GM21390 (cell line): ENCODE measurements around the gene MBD5.

Experiments used
- ATAC-seq: cut with Tn5 transposase; IDR thresholded peaks from one replicate; pipeline ENCODE4 v1.9.1; 2021; ENCODE audit not compliant: unreplicated experiment

MBD5 gene

DNA sequence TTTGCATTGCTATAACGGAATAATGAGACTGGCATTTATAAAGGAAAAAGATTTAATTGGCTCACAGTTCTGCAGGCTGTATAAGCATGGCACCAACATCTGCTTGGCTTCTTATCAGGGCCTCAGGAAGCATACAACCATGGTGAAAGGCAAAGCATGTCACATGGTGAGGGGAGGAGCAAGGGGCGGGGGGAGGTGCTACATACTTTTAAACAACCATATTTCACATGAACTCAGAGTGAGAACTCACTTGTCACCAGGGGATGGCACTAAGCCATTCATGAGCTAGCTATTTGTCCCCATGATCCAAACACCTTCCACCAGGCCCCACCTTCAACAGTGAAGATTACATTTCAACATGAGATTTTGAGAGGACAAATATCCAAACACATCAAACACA is 188.7 kb downstream of the MBD5 start:
- no peak for ATAC-seq

DNA sequence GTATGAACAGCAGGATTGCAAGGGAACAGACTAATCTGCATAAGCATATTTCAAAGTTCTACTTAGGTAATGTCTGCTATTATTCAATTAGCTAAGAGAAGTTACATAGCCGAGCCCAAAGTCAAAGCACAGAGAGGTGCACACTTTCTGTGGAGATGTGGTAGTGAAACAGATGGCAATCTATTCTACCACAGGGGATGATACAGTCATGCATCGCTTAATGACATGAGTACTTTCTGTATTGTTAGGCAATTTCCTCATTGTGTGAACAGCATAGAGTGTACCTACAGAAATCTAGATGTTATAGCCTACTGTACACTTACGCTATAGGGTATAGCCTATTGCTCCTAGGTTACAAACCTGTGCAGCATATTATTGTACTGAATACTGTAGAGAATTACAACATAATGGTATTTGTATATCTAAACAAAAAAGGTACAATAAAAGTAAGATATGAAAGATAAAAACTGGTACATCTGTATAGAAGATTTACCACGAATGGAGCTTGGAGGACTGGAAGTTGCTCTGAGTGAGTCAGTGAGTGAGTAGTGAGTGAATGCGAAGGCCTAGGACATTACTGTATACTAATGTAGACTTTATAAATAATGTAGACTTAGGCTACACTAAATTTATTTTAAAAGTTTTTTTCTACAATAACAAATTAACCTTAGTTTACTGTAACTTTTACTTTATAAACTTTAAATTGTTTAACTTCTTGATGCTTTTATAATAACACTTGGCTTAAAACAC is 197.6 kb downstream of the MBD5 start:
- no peak for ATAC-seq

DNA sequence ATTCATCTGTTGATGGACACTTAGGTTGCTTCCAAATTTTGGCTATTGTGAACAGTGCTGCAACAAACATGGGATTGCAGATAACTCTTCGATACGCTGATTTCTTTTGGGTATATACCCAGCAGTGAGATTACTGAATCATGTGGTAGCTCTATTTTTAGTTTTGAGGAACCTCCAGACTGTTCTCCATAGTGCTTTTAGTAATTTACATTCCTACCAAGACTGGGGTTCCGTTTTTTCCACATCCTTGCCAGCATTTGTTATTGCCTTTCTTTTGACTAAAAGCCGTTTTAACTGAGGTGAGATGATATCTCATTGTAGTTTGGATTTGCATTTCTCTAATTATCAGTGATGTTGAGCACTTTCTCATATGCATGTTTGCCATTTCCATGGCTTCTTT is 200.3 kb downstream of the MBD5 start:
- no peak for ATAC-seq

DNA sequence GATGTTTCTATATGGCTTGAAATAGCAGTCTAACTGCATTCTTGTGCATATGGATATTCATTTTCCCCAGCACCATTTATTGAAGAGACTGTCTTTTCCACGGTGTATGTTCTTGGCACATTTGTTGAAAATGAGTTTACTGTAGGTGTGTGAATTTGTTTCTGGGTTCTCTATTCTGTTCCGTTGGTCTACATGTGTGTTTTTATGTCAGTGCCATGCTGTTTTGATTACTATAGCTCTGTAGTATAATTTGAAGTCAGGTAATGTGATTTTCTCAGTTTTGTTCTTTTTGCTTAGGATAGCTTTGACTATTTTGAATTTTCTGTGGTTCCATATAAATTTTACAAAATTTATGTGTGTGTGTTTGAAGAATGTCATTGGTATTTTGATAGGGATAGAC is 201.0 kb downstream of the MBD5 start:
- ATAC-seq, result no peak

DNA sequence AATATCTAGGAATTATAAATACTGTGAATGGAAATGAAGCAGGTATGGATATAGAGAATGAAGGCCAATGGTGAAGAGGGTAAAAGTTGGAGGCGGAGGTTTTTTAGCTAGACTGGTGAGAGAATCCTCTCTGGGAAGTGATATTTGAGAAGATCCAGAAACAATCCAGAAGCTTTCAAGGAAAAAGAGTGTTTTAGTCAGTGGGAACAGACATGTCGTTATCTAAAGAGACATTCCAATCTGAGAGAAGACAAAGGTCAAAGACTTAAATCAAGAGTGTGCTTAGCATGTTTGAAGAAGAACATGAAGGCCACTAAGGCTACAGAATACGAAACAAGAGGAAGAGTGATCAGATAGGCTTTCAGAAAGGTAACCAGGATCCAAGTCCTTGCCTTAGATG is 211.0 kb downstream of the MBD5 start:
- no peak for ATAC-seq

DNA sequence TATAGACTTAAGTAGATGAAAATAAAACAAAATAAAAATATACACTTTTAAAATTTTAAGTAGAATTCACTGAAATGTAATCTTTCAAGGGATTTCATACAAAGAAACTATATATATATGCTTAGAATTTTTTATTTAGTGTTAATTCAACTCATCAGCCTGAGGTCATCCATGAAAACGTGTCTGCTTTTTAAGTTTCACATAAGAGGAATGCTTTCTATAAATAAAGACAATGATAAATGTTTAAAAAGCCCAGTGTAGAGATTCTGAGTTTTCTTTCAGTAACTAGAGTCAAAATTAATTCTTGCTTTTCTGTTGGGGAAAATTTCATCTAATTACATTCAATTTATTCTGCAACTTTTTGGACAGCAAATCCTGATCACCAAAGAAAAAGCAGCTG is 213.3 kb downstream of the MBD5 start:
- ATAC-seq, result no peak

DNA sequence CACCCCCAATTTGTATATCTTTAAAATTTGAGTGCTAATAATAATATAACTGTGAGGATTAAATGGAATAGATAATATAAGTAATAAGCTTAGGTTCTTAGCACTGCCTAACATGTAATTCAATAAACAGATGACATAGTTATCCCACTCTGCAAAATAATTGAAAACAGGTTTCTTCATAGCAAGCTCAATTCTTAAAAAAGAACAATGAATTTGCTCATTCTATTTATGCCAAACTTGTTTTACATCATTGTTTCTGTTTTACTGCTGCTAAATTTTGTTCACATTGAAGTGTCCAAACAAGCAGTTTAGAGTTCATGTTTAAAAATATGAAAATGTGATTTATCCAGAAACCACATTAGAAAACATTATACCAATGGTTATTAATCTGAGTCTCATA is 217.0 kb downstream of the MBD5 start:
- ATAC-seq, result no peak

DNA sequence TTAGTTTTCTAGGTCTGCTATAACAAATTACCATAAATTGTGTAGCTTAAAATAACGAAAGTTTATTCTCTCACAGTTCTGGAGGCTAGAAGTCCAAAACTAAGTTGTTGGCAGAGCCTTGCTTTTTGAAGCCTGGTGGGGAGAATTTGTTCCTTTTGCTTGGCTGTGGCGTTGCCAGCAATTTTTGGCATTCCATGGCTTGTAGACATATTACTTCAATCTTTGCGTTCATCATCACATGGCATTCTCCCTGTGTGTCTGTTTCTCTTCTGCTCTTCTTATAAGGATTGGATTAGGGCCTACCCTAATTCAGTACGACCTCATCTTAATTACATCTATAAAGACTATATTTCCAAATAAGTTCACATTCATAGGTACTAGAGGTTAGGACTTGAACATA is 217.7 kb downstream of the MBD5 start:
- ATAC-seq, result no peak

DNA sequence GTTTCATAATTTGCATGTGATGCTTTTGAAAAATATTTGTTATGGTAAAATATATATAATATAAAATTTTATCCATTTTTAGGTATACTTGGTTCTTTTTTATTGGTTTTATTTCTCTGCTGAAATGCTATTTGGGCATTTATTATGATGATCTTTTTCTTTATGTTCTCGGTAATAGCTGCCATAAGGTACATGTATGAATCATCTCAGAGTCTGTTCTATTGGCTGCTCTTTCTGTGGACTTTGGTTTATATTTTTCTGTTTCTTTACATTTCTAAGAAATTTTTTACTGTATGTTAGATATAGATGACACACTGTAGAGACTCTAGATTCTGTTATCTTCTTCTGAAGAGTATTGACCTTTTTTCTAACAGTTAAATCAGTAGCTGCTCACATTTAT is 219.9 kb downstream of the MBD5 start:
- no peak for ATAC-seq

DNA sequence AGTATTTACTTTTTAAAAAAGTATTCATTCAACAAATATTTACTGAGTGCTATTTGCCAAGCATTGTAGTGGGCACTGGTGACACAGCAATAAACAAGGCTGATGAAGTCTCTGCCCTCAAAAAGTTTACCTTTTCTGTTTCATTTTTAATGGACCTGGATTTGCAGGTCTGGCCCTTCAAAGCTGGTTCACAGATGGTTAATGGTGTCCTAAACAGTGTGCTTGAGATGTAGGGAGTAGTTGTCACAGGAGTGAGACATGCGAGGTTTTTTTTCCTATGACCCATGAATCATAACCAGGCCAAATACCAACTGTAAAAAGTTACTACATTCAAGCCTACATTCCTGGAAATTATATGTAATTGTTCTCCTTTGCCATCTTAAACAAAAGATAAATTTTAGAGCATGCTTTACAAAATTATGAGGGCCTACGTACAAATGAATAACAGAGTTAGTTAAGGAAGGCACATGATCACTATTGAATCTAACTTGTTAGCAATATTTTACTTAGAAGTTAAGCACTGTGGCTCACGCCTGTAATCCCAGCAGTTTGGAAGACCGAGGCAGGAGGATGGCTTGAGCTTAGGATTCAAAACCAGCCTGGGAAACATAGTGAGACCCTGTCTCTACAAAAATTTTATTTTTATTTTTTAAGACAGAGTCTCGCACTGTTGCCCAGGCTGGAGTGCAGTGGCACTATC is 223.9 kb downstream of the MBD5 start:
- ATAC-seq, result no peak

DNA sequence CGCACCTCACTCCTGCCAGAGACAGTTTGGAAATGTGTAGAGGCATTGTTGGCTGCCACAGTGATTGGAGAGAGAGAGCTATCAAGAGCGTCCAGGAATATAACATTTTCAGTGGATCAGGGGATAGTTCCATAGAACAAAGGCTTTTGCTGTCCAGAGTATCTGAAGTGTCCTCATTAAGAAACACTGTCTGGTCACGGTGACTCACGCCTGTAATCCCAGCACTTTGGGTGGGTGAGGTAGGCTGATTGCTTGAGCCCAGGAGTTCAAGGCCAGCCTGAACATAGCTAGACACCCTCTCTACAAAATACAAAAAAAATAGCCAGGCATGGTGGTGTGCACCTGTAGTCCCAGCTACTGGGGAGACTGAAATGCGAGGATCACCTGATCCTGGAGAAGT is 231.1 kb downstream of the MBD5 start:
- ATAC-seq, result no peak

DNA sequence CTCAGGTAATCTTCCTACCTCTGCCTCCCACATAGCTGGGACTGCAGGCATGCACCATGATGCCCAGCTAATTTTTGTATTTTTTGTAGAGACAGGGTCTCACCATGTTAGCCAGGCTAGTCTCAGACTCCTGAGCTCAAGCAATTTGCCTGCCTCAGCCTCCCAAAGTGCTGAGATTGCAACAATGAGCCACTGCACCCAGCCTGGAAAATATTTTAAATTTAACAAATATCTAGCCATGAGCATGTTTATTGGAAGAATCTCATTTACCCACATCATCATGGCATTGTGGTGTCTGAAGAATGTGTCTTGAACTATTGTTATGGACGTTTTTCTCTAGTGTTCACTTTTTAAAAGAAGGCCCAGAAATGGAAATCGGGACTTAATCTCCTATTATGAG is 231.8 kb downstream of the MBD5 start:
- ATAC-seq, result no peak

DNA sequence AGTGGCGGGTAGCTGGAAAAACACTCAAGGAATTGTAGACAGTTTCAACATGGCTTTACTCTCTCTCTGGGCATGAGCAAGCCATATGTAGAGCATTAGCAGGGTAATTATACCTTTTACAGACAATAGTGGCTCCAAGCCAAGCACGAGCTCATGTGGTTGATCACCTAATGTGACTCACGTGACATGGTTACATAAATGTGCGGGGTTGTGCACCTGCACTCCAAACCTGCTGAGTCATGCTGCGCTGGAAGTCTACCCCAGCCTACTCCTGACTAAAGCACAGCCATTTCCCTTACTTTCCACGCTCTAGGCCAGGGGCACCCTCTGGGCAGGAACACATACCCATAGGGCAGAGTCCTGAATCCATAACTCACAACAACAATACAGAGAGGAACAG is 232.8 kb downstream of the MBD5 start:
- ATAC-seq, result no peak

DNA sequence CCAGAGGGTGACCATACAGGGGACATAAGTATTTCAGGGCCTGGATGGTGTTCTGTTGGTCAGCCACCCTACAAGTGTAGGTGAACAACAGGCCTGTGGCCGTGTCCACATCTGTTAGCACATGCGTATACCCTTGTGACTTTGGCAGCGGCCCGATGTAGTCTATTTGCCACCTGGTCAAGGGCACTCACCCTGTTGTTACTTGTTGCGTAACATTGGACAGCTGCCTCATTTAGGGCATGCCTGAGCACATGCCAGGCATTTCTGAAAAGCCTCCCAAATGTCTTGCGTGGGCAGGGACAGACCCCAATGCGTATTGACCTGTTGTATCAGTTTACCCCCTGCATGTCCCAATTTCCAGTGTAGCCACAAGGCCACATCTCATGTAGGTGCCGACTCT is 235.0 kb downstream of the MBD5 start:
- ATAC-seq, result no peak

DNA sequence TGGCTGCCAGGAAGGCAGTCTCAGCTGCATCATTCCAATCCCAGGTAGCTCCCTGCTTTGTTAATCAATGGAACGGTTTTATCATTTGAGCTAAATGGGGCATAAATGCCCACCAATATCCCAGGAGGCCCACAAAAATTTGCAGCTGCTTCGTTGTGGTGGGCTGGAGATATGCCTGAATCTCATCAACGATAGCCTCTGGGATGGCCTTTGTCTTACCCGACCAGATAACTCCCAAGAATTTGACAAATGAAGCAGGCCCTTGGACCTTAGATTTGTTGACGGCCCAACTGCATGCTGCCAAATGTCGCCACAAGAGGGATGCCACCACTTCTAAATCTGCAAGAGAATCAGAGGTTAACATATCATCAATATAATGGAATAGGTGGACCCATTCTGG is 236.4 kb downstream of the MBD5 start:
- ATAC-seq, result no peak

DNA sequence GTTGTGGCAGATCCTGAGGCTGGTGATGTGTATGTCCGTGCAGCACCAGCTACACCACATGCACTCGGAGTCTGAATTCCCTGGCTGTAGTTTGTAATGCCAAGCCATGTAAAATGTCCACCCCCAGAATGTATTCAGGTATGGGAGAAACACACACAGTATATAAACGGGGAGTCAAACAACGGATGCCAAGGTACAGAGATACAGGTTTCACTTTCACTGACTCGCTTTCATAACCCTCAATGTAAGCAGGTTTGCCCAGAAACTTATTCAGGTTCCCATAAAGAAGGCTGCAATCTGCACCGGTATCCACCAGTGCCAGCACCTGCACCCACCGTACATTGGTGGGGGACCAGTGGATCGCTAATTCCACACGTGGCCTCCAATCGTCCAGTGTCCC is 237.2 kb downstream of the MBD5 start:
- ATAC-seq, result no peak

DNA sequence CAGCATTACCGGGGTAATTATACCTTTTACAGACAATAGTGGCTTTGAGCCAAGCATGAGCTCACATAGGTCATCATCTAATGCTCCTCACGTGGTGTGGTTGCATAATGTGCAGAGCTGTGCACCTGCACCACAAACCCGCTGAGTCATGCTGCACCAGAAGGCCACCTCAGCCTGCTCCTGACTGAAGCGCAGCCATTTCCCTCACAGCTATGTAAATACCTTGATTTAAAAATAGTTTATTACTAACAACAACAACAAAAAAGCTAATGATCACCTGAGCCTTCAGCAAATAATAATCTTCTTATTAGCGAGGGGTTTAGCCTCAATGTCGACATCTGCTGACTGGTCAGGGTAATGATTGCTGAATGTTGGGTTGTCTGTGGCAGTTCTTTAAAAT is 238.8 kb downstream of the MBD5 start:
- ATAC-seq, result no peak

DNA sequence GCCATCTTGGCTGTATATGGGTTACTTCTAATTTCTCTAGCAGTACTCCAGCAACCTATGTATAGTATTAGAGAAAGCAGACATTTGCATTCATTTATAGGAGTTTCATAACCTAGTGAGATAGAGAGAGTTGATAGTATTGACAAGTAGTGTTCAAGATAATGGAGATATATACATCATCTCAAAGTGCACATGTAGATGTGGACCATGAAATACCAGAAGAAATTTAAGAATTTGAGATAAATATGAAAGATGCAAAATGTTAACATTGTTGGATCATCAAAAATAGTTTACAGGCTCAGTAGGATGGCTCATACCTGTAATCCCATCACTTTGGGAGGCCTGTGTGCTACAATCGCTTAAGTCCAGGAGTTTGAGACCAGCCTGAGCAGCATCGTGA is 243.0 kb downstream of the MBD5 start:
- ATAC-seq, result no peak

DNA sequence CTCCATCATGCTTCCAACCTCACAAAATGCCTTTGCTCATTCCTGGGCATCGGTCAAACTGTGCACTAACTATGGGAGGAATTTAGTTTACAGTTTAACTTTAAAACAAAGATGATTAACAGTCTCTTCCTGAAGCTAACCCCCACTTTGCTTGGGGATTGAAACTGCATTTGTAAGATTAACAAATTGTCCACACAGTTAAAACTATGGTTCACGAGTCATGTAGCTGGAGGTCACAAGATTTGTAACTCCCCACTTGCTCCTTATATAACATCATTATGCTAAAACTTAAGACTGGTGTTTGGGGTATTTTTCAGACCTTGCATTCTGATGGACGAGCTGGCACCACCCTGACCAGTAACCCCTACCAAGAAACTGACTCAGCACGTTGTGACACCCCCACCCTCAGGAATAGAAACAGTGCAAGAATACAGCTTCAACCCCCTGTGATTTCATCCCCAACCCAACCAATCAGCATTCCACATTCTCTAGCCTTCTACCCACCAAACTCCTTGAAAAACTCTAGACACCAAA is 252.3 kb downstream of the MBD5 start:
- no peak for ATAC-seq

DNA sequence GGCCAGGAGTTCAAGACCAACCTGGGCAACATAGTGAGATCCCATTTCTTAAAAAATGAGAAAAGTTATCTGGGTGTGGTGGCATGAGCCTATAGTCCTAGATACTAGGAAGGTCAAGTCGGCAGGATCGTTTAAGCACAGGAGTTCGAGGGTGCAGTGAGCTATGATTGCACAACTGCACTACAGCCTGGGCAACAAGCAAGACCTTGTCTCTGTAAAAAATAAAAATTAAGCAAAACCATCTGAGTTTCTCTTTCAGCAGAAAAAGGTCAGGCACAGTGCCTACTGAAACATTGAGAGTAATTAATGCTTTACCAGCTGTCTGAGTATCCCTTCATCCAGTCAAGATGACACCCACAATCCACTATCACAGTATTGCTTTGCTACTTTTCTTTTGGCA is 258.3 kb downstream of the MBD5 start:
- no peak for ATAC-seq

DNA sequence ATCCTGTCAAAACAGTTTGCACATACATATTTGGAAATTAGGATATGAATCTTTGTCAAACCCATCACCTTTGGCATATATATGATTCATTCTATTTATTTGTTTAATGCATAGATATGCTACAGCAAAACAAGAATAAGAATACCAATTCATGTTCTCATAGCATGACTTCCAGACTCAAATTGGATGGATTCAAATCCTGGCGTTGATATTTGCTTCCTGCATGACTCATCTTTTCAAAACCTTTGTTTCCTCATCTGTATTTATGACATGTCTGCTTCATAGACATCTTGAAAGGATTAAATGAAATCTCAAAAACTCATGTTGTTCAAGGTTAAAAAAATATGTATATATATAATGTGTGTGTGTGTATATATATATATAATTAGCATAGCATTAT is 261.3 kb downstream of the MBD5 start:
- ATAC-seq, result no peak

DNA sequence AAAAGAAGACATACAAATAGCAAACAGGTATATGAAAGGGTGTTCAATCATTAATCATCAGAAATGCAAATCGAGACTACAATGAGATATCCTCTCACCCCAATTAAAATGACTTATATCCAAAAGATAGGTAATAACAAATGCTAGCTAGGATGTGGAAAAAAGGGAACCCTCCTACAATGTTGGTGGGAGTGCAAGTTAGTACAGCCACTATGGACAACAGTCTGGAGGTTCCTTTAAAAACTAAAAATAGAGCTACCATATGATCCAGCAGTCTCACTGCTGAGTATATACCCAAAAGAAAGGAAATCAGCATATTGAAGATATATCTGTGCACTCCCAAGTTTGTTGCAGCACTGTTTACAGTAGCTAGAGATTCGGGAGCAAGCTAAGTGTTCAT is 271.5 kb downstream of the MBD5 start:
- no peak for ATAC-seq

DNA sequence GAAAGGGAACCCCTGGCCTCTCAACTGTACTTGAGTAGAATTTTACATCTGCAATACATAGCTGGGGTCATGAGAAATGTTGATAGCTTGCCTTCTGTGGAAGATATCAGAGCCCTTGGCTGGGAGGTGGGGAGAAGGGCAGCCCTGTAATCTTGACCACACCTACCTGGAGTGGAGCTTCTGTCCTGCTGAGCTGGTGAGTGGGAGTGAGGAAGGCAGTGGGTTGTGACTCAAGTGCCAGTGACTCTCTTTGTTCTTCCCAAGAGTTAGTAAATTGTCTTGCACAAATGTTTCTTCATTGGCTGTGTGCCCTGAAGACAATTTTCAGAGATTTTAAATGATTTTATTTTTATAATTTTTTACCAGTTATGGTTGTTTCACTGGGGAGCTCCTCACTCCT is 277.3 kb downstream of the MBD5 start:
- ATAC-seq, result no peak
